Measurements from ENCODE around the gene PHACTR1.

PHACTR1 gene

DNA sequence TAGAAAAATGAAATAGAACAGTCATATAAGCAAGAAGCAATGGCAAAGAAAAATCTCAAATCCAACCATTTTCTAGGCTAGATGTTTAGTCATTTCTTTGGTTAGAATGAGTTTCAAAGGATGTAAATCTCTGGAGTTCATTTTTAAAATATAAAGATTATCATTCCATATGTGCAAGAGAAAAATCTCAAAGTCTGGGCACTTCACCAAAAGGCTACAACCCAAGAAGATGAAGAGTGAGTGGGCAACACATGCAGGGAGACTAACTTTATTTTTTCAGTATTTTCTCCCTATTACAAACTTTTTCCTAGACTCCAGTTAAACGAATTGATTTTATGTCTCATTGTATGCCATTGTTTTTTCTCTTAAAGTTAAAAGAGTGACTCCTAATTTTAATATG, 83.6 kb downstream of the PHACTR1 start:
- DNase-seq (ENCODE audit: low read depth in 3 of 3, low spot score in 1 of 3) = no peak

DNA sequence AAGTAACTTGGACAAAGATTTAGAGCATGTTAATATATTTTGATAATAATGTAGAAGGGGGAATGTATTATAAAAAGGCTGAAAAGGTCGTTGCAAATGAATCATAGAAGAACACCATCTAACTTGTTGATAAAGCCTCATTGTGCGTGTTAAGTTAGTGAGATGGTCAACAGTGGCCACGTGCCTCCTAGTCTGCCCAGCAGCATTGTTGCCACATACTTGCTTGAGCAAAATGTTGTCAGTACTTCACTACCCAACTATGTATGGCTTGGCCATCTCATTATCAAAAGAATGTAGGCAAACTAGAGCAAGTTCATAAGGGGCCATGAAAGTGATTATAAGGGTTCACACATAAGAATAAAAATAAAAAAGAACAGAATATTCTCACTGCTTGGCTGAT, 84.6 kb downstream of the PHACTR1 start:
- no peak for DNase-seq (ENCODE audit: low read depth in 3 of 3, low spot score in 1 of 3)

DNA sequence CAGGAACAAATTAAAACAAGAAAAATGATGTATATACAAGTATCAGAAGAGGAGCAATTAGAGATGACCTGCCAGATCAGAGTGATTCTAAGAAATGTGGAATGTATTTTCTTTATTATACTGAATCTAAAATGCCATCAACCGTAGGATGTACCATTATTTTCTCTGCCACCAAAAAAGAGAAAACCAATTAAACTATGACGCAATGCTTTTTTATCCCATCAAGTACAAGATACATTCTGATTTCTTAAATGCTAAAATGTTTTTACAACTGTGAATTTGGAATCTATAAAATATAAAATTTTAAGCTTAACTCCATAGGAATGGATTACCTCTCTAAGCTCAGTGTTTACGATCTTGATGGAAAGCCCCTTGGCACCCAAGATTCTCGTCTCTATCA, 85.9 kb downstream of the PHACTR1 start:
- DNase-seq (ENCODE audit: low read depth in 3 of 3, low spot score in 1 of 3) = no peak

DNA sequence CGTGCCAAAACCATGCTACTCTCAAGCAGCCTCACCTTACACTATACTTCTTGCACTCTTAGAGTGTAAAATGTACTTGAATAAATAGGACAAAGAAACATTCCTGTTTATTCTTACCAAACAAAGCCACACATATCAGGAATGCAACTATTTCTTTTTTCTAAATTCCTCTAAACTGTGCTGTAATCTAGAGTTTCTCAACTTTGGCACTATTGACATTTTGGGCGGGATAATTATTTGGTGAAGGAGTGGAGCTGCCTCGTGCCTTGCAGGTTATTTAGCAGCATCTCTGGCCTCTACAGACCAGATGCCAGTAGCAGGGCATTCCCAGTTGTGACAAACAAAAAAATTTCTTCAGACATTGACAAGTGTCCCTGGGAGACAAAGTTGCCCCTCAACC, 86.9 kb downstream of the PHACTR1 start:
- DNase-seq (ENCODE audit: low read depth in 3 of 3, low spot score in 1 of 3) = no peak

DNA sequence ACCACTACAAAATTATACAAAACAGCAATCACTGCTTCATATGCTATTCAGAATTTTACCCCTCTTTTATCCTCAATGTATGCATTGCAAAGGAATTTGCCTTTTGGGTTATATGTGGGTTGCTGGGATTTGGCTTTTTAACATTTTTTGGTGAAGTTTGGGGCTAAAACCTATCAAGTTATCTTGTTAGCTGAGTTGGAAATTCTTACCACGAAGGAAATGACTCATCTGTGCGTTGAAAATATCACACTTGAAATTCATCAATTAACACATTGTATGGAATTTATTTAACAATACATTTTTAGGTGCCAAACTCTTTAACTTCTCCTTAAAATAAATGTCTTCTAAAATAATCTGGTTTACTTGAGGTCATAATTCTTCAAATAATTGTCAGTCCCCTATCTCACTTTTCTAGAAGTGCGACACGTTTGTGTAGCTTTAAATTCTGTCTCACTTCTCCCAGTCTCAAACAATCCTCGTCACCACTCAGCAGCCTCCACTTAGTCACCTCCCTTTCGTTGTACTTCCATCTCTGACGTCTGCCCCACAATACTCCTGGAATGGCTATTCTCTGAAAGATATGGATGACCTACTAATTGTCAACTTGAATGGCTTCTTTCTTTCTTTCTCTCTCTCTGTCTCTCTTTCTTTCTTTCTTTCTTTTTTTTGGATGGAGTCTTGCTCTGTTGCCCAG, 88.5 kb downstream of the PHACTR1 start:
- no peak for DNase-seq (ENCODE audit: low read depth in 3 of 3, low spot score in 1 of 3)

DNA sequence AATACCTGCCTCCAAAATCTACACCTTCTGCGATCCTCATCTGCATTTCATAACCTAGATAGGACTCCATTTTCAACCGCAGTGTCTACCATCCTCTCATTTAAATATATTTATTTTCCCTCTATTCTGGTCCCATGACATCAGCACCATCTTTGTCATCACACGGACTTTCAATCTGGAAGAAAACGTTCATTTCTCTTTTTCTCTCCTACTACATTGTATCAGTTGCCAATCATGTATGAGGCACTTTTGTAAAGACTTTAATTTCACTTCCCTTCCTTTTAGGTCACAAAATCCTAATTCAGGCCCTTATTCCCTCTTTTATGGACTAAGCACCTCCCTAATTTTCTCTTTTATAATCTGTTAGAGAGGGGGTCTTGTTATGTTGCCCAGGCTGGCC, 89.6 kb downstream of the PHACTR1 start:
- no peak for DNase-seq (ENCODE audit: low read depth in 3 of 3, low spot score in 1 of 3)

DNA sequence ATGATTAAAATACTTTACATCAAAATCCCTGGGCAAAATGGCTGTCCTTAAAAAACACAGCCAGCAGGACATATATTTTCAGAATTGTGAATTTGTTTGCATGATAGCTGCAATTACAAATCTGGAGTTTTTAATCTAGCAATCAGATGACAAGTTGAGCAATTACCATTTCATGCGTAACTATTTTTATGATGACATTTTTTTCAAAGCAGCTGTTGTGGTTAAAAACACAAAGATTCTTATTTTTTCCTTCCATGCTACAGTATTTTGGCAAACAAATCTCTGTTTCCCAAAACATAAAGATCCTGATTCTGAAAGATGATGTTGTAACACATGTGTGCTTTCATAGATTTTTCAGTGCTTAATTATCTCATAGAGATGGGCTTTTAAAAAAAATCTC, 90.2 kb downstream of the PHACTR1 start:
- no peak for DNase-seq (ENCODE audit: low read depth in 3 of 3, low spot score in 1 of 3)

DNA sequence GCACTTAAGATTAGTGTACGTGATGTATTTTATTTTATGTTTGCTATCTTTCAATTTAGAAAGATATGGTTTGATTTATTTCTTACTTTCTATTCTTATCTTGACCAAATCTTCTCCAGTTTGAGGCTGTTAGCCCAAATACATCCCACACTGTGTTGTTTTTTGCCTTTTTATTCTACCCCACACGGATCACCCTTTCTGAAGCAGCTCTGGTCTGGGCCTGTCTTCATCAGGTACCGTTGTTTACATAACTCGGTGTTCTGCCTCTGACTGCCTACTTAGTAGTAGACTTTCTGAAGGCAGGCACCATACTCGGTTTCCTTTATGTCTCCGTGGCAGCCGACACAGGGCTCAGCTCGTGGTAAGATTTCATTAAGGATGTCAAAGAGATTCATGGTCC, 95.0 kb downstream of the PHACTR1 start:
- no peak for DNase-seq (ENCODE audit: low read depth in 3 of 3, low spot score in 1 of 3)

DNA sequence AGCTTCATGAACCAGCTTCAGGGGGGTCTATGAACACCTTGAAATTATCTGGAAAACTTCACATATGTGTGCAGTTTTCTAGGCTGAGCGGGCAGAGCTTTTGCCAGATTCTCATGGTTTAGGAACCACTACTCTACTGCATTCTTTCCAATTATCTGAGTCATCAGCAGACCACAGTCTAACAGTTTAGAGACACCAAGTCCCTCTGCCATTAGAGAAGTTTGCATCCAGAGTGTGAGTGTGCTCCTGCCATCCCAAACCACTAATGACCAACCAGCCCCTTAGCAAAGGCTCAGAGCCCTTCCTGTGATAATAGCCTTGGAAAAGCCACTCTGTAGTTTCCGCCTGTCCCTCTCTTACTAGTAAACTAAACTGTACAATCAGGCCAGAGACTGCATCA, 96.8 kb downstream of the PHACTR1 start:
- no peak for DNase-seq (ENCODE audit: low read depth in 3 of 3, low spot score in 1 of 3)

DNA sequence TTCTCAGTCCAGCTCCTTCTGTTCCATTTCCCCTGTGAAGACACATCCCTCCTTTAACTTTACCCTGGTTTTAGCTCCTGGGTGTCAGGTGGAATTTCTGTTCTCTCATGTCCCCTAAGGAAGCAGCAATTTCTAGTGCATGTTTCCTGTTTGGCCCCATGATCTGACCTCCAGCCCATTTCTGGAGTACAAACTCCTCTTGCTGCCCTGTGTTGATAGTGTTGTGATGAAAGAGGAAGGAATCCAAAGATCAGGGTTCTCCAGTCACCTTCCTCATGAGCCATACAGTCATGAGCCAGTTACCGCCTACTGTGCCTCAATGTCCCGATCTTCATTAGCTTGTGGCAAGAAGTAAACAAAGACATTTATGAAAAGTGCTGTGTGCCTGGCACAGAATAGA, 97.4 kb downstream of the PHACTR1 start:
- no peak for DNase-seq (ENCODE audit: low read depth in 3 of 3, low spot score in 1 of 3)

DNA sequence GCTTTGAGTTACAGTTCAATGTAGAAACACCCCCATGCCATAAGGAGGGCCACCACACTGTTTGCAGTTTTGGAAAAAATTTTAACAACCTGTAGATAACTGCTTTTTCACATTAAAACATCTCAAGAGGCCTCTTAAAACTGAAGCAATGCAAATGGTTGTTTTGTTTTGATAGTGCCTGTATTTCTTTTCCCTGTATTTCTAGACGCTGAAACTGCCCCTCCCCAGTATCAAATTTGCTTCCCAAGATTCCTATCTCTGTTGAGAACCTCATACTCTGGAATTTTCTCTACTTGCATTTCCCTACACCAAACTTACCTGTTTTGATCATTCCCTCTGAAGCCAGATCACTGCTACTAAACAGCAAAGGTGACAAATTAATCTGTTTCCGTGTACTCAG, 98.5 kb downstream of the PHACTR1 start:
- DNase-seq (ENCODE audit: low read depth in 3 of 3, low spot score in 1 of 3) = no peak

DNA sequence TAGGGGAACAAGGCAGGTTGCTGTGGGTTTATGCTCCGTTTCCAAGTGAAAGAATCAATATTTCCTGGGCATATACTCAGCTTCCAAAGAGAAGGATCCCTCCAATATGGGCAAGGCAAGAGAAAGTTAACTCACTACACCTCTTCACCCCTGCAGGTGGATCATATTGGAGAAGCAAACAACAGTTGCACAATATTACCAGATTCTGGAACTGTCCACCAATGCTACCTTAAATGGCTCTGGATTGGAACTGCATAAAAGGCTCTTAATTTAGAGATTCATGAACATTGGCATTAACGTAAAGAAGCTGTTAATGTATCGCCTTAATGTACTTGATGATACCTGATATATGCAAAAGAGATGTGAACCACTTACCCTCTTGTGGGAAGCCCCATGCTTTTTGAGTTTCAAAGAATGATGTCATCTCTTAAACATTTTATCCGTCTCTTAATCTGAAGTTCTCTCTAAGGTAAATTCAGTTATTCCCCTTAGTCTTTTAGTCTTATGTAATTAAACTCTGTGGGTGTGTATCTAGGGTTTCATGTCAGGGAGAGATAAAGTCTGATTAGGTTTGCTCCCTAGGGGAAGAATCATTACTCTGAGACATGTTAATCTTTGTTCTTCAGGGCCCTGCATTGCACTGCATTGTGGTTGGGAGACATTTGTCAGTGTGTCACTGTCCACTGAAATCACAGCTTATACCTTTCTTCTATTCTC, 99.5 kb downstream of the PHACTR1 start:
- DNase-seq (ENCODE audit: low read depth in 3 of 3, low spot score in 1 of 3) = no peak

DNA sequence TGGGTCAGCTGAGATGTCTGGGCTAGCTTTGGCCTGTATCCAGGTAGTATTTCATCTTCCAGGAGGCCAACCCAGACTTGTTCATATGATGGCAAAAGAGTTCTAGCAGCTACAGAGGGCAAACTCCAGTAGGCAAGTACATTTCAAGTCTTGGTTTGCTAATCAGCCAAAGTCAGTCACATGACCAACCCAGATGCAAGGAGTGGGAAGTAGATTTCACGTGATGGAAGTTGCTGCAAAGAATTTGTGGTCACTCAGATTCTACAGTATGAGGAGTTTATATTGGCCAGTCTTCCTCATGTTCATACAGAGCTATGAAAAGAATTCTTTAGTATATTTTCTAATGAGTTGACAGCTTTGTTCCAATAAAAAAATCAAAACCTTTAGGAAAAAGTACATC, 101.8 kb downstream of the PHACTR1 start:
- DNase-seq (ENCODE audit: low read depth in 3 of 3, low spot score in 1 of 3) = no peak

DNA sequence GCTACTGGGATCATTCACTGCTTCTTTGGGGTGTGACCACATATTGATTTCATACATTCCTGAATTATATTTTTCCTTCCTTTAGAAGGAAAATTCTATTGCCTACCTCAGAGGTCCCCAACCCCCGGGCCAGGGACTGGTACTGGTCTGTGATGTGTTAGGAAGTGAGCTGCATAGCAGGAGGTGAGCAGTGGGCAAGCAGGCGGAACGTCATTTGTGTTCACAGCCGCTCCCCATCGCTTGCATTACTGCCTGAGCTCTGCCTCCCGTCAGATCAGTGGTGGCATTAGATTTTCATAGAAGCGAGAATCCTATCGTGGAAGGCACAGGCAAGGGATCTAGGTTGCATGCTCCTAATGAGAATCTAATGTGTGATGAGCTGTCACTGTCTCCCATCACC, 107.3 kb downstream of the PHACTR1 start:
- DNase-seq (ENCODE audit: low read depth in 3 of 3, low spot score in 1 of 3) = no peak

DNA sequence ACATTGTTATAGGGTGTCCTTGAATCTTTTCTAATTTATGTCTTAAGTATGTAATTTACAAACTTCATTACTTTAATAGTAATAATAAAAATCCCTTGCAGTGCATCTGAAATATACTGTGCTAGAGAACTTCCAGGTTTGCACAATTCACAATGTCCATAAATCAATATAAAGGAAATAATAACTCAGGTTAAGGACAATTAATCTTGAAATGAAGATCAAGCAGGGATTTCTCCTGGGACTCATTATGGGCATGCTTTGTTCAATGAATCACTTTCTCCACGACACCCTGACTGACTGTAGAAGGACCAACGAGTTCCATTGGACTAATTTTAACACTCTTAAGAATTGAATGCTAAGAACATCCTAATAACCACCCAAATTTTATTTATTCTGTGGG, 110.0 kb downstream of the PHACTR1 start:
- DNase-seq (ENCODE audit: low read depth in 3 of 3, low spot score in 1 of 3) = no peak

DNA sequence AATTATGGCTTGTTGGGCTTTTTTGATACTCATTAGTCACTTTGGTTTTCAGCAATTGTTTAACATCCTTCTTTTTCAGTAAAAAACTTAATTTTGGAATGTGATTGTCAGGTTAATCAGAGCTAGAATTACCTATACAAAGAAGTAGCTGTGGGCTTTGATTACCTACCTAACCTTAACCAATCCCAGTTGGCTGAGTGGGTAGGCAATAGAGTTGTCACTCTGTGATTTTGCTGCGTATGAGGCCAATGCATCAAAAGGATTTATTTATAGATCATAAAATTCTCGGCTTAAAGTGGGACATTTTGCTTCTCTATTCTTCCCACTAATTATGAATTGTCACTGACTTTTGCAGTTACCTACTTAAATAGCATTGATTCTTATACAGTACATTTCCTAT, 111.4 kb downstream of the PHACTR1 start:
- no peak for DNase-seq (ENCODE audit: low read depth in 3 of 3, low spot score in 1 of 3)

DNA sequence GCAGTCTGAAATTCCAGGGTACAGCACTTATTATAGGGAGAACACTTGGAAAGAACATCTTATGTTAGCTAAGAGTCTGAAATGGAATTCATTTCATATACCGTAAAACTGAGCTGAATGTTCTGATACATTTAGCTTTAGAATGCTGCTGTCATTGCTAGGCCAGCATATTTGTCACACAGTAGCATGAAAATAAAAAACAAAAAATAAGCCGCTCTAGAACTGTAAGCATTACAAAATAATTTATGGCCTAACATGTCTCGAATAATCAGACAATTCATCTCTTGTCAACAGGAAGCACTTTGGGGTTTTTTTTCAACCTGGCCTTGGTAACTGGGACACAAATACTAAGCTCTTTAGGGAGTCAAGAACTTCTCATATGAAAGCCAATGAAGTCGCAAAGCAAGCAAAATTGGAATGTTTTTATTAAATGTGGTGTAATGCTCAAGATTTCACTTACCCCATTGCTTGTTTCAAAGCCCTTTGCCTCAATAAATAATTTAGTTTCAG, 115.7 kb downstream of the PHACTR1 start:
- no peak for DNase-seq (ENCODE audit: low read depth in 3 of 3, low spot score in 1 of 3)

DNA sequence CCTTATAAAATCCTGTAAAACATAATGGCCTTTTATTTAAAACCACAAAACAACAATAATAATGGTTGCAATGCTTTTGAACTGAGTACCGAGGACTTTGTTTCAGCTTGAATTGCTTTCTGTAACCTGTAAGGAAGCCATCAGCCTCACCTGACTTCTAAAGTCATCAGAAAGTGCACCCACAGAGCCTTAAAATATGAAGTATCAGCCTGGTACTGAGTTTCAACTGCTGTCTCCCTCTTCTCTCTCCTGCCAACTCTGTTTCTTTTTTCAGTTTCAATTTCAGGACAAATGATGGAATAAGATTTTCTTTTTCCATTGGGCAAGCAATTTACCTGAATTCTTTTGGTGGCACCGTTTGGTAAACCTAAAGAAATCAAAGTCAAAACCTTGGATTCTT, 119.4 kb downstream of the PHACTR1 start:
- no peak for DNase-seq (ENCODE audit: low read depth in 3 of 3, low spot score in 1 of 3)

DNA sequence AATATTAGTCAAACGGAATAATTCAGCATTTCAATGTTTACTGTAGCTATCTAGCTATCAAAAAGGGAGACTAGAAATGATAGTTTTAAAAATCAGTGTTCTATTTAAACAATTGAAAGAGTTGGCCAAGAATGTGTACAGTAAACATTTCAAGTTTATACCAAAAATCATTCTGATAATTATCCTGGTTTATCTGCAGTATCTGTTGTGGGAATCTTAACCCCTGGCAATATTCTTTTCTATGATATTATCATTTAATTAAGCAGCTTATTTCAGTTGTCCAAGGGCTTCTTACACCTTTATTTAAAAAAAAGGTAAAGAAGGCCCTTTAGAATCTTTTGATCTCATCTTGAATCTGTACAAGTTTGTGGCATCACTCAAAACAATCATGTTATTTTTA, 125.1 kb downstream of the PHACTR1 start:
- DNase-seq (ENCODE audit: low read depth in 3 of 3, low spot score in 1 of 3) = no peak

DNA sequence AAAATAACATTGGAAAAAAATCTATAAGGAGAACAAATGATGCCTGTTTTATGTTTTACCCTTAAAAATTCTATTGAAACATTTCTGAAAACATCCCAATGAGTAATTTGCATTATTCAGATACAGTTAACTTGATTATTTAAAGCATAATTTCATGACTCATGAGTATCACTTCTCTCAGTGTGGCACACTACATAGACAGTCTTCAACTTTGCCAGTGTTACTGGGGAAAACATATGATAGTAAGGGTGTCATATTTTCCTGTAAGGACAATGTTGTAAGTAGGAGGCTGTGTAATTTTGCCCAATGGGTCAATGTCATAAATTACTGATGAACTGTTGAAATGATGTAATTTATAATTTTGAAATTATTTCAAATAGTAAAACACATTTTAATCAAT, 125.5 kb downstream of the PHACTR1 start:
- DNase-seq (ENCODE audit: low read depth in 3 of 3, low spot score in 1 of 3) = no peak

DNA sequence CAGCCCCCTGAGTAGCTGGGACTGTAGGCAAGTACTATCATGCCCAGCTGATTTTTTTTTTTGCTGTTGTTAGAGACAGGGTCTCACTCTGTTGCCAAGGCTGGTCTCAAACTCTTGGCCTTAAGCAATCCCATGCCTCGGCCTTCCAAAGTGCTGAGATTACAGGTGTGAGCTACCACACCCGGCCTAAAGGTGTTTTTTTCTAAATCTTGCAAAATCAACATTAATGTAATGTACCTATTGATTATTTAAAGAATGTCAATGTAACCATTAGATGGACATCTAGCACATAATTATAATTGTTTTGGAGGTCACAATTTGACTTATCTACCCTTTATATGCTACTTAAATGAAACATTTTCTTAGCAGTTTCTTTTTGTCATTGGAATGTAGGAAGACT, 126.1 kb downstream of the PHACTR1 start:
- no peak for DNase-seq (ENCODE audit: low read depth in 3 of 3, low spot score in 1 of 3)

DNA sequence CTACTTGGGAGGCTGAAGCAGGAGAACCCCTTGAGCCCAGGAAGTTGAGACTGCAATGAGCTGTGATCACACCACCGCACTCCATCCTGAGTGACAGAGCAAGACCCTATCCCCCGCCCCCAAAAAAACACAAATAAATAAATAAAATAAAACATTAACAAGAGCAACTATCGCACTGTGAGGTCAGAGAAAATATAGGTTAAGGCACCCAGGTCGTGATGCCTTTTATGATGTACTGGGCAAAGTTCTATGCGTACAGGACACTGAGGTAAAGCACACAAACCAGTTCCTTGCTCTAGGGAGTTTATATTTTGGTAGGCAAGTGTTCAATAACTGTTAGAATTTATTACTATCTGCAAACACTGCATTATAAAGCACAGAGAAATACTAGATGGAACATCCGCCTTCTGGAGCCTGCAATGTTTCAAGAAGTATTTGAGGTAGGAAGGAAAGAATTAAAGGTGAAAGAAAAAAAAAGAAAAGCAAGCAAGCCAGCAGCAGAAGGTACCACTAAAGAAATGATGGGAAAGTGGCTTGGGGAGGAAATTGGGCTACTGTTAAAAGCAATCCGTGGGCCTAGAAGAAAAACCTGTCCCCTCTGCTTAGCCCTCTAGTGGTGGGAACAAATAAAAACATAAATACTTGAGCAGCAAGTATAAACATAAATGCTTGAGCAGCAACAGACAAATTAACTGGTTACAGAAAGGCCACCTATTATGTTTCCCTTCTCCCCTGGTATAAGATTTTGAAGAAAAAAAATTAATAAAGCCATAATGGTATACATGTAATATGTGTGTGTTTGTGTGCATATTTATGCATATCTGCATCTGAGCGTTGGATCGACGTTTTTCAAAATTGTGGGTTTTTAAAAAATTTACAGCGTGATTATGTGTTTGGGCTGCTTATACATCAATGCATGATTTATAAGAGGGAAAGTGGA, 128.0 kb downstream of the PHACTR1 start:
- DNase-seq (ENCODE audit: low read depth in 3 of 3, low spot score in 1 of 3) = no peak

All from stimulated activated CD4-positive, alpha-beta T cell treated with anti-CD3 and anti-CD28 coated beads, TNF-alpha, amount 100 ng/mL, for 1 hour (primary cell).